ENCODE measurements around the gene PPP3R1.

Gene PPP3R1

DNA sequence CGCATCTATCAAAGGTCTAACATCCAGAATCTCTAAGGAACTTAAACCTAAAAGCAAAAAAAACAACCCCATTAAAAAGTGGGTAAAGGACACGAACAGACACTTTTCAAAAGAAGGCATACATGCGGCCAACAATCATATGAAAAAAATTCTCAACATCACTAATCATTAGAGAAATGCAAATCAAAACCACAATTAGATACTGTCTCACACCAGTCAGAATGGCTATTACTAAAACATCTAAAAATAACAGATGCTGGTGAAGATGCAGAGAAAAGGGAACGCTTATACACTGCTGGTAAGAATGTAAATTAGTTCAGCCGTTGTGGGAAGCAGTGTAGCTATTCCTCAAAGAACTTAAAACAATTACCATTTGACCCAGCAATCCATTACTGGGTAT lies 38.0 kb downstream of the PPP3R1 start:
- H3K9ac ChIP-seq (ENCODE audit: low read length), result no peak overlapping the region
- H3K36me3 ChIP-seq (ENCODE audit: control insufficient read depth, insufficient read depth, low read length), result peaks cover 21% of the 10 kb centered on the region
- H3K27me3 ChIP-seq (ENCODE audit: control insufficient read depth, insufficient read depth, low read length), result no peaks in the 10 kb centered on the region
- peaks cover 8% of the 10 kb centered on the region; the same call in 1 of the 2 replicates for H3K4me1 ChIP-seq (ENCODE audit: control insufficient read depth, insufficient read depth, low read length)
- H3K9me3 ChIP-seq (ENCODE audit: control insufficient read depth, insufficient read depth, low read depth, low read length), result no peaks in the 10 kb centered on the region; the same call in 1 of the 2 replicates
- H3K4me3 ChIP-seq (ENCODE audit: low read depth, low read length), result no peak overlapping the region
- H3K27ac ChIP-seq (ENCODE audit: low read depth, low read length), result no peak overlapping the region

DNA sequence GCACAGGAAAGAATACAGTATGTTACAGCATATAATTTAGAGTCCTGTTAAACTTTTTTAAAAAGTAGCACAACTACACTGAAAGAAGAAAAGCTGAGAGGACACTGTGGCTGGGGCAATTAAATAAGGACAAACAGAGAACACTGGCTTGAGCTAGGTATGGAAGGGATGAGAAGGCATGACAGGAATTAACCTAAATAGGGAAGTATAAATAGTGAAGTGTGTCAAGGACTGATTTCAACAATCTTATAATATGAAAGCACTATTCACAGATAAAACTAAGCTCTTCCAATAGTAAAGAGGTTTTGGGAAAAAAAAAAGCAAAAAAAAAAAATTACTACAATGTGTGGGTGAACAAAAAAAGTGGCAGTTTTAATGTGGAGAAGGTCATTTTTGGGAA lies 45.5 kb downstream of the PPP3R1 start:
- no peaks in the 10 kb centered on the region; the same call in 1 of the 2 replicates for H3K9me3 ChIP-seq (ENCODE audit: control insufficient read depth, insufficient read depth, low read depth, low read length)
- no peak overlapping the region for H3K4me3 ChIP-seq (ENCODE audit: low read depth, low read length)
- H3K4me1 ChIP-seq (ENCODE audit: control insufficient read depth, insufficient read depth, low read length), result no peaks in the 10 kb centered on the region
- H3K27me3 ChIP-seq (ENCODE audit: control insufficient read depth, insufficient read depth, low read length), result no peaks in the 10 kb centered on the region
- no peak overlapping the region for H3K9ac ChIP-seq (ENCODE audit: low read length)
- H3K27ac ChIP-seq (ENCODE audit: low read depth, low read length), result no peak overlapping the region
- H3K36me3 ChIP-seq (ENCODE audit: control insufficient read depth, insufficient read depth, low read length), result peaks cover 9% of the 10 kb centered on the region; the same call in 1 of the 2 replicates

DNA sequence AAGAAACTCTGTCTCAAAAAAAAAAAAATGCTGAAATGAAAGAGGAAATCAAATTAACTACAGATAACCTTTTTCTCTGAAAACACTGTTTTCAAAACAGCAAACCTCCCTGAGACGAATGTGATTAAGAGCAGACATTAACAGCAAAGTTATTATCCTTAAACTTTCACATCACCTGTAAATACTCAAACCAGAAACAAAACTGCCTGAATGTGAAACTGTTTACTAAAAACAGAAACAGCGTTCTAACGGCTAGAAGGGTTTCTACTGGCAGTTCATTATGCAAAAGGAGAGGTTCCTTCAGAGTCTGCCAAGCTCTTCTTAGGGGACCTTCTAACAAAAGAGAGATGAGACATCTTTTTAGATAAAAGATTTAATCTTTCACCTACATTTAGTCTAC lies 48.7 kb downstream of the PPP3R1 start:
- Histone ChIP-seq H3K9me3 (ENCODE audit: control insufficient read depth, insufficient read depth, low read depth, low read length) (no peaks in the 10 kb centered on the region), H3K4me3 (ENCODE audit: low read depth, low read length) (no peak overlapping the region), H3K9ac (ENCODE audit: low read length) (no peak overlapping the region), H3K4me1 (ENCODE audit: control insufficient read depth, insufficient read depth, low read length) (no peaks in the 10 kb centered on the region), H3K27ac (ENCODE audit: low read depth, low read length) (no peak overlapping the region), H3K36me3 (ENCODE audit: control insufficient read depth, insufficient read depth, low read length) (peaks cover 2% of the 10 kb centered on the region; the same call in 1 of the 2 replicates), H3K27me3 (ENCODE audit: control insufficient read depth, insufficient read depth, low read length) (no peaks in the 10 kb centered on the region)

DNA sequence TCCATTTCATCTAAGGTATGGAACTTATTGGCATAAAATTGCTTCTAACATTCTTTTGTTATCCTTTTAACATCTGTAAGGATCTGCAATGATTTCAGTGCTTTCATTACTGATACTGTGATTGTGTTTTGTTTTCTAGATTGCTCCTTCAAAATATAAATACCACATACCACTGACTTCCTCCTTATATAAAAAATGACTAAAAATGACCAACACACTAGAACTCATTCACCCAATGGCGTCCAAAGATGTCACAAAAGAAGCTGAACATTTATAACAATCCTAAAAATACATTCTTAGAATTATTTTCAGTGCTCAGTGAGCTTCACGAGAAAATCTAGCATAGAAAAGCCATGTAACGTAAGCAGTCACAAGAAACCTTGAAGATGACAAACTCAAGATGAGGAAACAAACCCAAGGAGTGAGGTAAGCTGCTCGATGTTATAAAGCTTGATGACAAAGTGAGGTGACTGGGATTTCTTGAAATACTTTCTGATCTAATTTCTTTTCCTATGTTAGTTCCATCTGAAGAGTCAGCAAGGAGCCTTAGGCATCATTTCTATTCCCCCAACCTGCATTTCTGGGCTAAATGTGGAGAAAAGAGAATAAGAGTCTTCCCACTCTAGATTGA lies 52.1 kb downstream of the PPP3R1 start:
- Histone ChIP-seq H3K9me3 (ENCODE audit: control insufficient read depth, insufficient read depth, low read depth, low read length) (no peaks in the 10 kb centered on the region), H3K27ac (ENCODE audit: low read depth, low read length) (no peak overlapping the region), H3K9ac (ENCODE audit: low read length) (no peak overlapping the region), H3K27me3 (ENCODE audit: control insufficient read depth, insufficient read depth, low read length) (no peaks in the 10 kb centered on the region), H3K4me3 (ENCODE audit: low read depth, low read length) (no peak overlapping the region), H3K4me1 (ENCODE audit: control insufficient read depth, insufficient read depth, low read length) (no peaks in the 10 kb centered on the region), H3K36me3 (ENCODE audit: control insufficient read depth, insufficient read depth, low read length) (no peaks in the 10 kb centered on the region)

DNA sequence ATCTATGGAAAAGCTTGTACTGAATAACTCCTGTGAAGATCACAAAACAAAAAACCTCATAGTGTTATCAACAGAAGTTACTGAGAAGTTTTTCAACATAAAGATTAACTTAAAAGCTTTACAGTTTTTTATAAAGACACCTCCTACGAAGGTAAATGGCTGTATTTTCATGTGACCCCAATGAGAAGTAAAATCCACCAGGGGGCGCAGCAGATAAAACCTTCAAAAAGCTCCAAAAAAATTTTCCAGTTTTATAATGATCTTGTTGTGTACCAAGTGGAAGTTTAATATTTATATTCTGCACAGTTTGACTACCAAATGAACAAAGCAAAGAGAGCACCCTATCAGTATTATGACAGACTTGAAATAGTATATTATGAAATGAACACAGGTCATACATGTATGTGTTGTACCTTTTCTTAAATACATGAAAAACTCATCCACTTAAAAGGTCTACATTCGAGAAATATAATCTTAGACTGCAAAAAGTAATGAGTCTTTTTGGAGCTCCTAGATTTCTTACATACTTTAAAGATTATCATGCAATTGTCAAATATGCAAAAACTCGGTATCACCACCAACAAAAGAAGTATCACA lies 56.1 kb downstream of the PPP3R1 start:
- Histone ChIP-seq H3K9me3 (ENCODE audit: control insufficient read depth, insufficient read depth, low read depth, low read length) (no peaks in the 10 kb centered on the region), H3K9ac (ENCODE audit: low read length) (no peak overlapping the region), H3K4me3 (ENCODE audit: low read depth, low read length) (no peak overlapping the region), H3K27ac (ENCODE audit: low read depth, low read length) (no peak overlapping the region), H3K27me3 (ENCODE audit: control insufficient read depth, insufficient read depth, low read length) (no peaks in the 10 kb centered on the region), H3K36me3 (ENCODE audit: control insufficient read depth, insufficient read depth, low read length) (no peaks in the 10 kb centered on the region), H3K4me1 (ENCODE audit: control insufficient read depth, insufficient read depth, low read length) (no peaks in the 10 kb centered on the region)

DNA sequence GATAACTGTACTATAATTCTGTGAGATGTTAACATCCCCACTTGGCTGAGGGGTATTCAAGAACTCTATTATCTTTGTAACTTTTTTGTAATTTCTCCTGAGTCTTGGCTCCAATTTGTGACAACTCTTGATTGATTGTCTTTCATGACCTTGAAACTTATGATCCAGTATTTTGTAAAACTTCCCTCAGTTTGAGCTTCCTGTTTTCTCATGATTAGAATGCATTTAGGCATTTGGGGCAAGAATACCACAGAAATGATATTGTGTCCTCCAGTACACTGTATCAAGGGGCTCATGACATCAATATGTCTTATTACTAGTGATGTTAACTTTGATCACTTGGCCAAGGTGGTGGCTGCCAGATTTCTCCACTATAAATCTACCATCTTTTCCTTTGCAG lies 57.2 kb downstream of the PPP3R1 start:
- no peak overlapping the region for H3K27ac ChIP-seq (ENCODE audit: low read depth, low read length)
- H3K36me3 ChIP-seq (ENCODE audit: control insufficient read depth, insufficient read depth, low read length), result no peaks in the 10 kb centered on the region
- no peak overlapping the region for H3K4me3 ChIP-seq (ENCODE audit: low read depth, low read length)
- H3K9me3 ChIP-seq (ENCODE audit: control insufficient read depth, insufficient read depth, low read depth, low read length), result no peaks in the 10 kb centered on the region
- H3K27me3 ChIP-seq (ENCODE audit: control insufficient read depth, insufficient read depth, low read length), result no peaks in the 10 kb centered on the region
- no peak overlapping the region for H3K9ac ChIP-seq (ENCODE audit: low read length)
- no peaks in the 10 kb centered on the region for H3K4me1 ChIP-seq (ENCODE audit: control insufficient read depth, insufficient read depth, low read length)

DNA sequence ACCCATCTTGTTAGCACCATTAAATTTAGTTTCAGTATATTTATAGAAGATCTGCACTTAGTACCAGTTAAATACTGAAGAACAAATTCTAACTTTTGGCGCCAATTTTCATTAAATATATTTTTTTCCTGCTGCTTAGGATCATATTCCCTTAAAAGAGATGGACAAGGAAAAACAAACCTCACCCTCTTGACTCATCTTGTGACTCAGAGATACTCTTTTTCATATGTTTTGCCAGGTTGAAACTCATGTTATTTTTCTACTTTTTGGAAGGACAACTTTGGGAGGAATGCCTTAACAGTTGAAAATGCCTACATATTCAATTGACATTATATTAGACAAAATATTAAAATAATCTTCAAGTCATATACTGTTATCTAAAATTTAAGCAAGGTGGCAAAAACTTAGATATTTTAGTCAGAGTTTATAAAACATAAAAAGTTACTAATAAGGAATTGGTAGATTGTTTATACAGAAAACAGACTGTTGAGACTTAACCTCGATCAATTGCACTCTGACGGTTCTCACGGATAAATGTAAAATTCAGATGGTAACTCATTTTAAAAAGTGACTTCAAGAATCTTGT lies 58.5 kb downstream of the PPP3R1 start:
- no peak overlapping the region for H3K4me3 ChIP-seq (ENCODE audit: low read depth, low read length)
- H3K36me3 ChIP-seq (ENCODE audit: control insufficient read depth, insufficient read depth, low read length), result no peaks in the 10 kb centered on the region
- H3K4me1 ChIP-seq (ENCODE audit: control insufficient read depth, insufficient read depth, low read length), result no peaks in the 10 kb centered on the region
- no peaks in the 10 kb centered on the region for H3K9me3 ChIP-seq (ENCODE audit: control insufficient read depth, insufficient read depth, low read depth, low read length)
- no peak overlapping the region for H3K27ac ChIP-seq (ENCODE audit: low read depth, low read length)
- no peak overlapping the region for H3K9ac ChIP-seq (ENCODE audit: low read length)
- no peaks in the 10 kb centered on the region for H3K27me3 ChIP-seq (ENCODE audit: control insufficient read depth, insufficient read depth, low read length)

DNA sequence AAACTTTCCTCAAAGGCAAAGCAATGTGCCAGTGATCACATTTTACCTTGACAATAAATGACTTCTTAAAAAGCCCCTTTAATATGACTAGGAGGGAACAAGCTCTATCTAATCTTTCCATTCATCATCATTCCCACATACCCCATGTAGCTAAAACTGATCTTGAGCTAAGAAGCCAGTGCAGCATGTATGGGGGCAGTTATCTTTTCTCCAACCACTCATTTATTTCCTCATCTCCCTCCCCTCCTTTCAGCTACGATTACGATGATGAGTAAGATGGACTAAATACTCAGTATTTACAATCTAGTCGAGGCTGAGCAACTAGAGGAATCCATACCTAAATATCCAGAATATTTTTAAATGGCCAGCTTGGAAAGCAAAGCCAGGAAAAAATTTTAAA lies 59.2 kb downstream of the PPP3R1 start:
- no peak overlapping the region for H3K9ac ChIP-seq (ENCODE audit: low read length)
- H3K4me3 ChIP-seq (ENCODE audit: low read depth, low read length), result no peak overlapping the region
- no peaks in the 10 kb centered on the region for H3K4me1 ChIP-seq (ENCODE audit: control insufficient read depth, insufficient read depth, low read length)
- H3K36me3 ChIP-seq (ENCODE audit: control insufficient read depth, insufficient read depth, low read length), result no peaks in the 10 kb centered on the region
- no peaks in the 10 kb centered on the region for H3K27me3 ChIP-seq (ENCODE audit: control insufficient read depth, insufficient read depth, low read length)
- H3K27ac ChIP-seq (ENCODE audit: low read depth, low read length), result no peak overlapping the region
- H3K9me3 ChIP-seq (ENCODE audit: control insufficient read depth, insufficient read depth, low read depth, low read length), result no peaks in the 10 kb centered on the region

DNA sequence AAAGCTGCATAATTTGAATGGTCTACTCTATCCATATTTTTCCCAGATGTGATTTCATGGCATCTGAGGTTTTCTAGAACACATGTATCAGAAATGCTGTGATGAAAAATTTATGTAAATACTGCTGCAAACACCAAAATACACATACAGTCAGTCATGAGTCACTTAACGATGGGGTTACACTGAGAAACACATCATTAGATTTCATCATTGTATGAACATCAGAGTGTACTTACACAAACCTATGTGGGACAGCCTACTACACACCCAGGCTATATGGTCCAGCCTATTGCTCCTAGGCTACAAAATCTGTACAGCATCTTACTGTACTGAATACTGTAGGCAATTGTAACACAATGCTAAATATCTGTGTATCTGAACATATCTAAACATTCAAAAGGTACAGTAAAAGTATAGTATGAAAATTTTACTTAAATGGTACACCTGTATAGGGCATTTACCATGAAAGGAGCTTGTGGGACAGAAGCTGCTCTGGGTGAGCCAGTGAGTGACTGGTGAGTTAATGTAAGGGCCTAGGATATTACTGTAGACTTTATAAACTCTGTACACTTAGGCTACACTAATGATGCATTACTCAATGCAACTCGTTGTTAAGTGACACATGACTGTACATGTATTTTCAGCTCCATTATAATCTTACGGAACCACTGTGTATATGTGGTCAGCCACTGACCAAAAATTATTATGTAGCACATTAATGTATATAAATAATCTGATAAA lies 61.2 kb downstream of the PPP3R1 start:
- H3K4me3 ChIP-seq (ENCODE audit: low read depth, low read length), result no peak overlapping the region
- H3K9ac ChIP-seq (ENCODE audit: low read length), result no peak overlapping the region
- H3K27me3 ChIP-seq (ENCODE audit: control insufficient read depth, insufficient read depth, low read length), result no peaks in the 10 kb centered on the region
- no peak overlapping the region for H3K27ac ChIP-seq (ENCODE audit: low read depth, low read length)
- no peaks in the 10 kb centered on the region for H3K9me3 ChIP-seq (ENCODE audit: control insufficient read depth, insufficient read depth, low read depth, low read length)
- no peaks in the 10 kb centered on the region for H3K36me3 ChIP-seq (ENCODE audit: control insufficient read depth, insufficient read depth, low read length)
- no peaks in the 10 kb centered on the region for H3K4me1 ChIP-seq (ENCODE audit: control insufficient read depth, insufficient read depth, low read length)

DNA sequence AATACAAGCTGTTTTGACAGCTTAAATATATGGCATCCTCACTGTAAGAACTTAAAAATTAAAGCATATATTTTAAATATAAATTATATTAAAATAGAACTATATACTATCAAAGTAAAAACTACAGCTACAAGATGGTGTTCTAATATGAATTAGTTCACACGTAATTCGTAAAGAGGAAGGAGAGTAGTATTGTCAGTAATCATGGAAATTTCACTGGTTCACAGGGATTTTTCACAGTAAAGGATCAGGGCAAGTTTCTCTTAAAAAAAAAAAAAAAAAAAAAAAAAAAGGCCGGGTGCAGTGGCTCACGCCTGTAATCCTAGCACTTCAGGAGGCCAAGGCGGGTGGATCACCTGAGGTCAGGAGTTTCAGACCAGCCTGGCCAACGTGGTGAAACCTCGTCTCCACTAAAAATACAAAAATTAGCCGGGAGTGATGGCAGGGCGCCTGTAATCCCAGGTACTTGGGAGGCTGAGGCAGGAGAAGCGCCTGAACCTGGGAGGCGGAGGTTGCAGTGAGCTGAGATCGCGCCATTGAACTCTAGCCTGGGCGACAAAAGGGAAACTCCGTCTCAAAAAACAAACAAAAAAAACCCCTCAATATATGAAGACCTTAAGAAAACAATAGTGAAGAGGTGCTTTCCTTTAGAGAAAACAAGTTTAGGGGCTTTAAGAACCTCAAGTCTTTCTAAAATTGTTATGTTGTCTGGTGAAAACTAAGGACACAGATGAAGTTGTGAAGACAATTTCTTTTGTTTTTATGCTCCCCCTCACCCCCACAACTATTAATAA lies 62.1 kb downstream of the PPP3R1 start:
- H3K4me3 ChIP-seq (ENCODE audit: low read depth, low read length), result no peak overlapping the region
- H3K27ac ChIP-seq (ENCODE audit: low read depth, low read length), result no peak overlapping the region
- no peaks in the 10 kb centered on the region for H3K36me3 ChIP-seq (ENCODE audit: control insufficient read depth, insufficient read depth, low read length)
- no peaks in the 10 kb centered on the region for H3K27me3 ChIP-seq (ENCODE audit: control insufficient read depth, insufficient read depth, low read length)
- no peaks in the 10 kb centered on the region for H3K4me1 ChIP-seq (ENCODE audit: control insufficient read depth, insufficient read depth, low read length)
- H3K9ac ChIP-seq (ENCODE audit: low read length), result no peak overlapping the region
- no peaks in the 10 kb centered on the region for H3K9me3 ChIP-seq (ENCODE audit: control insufficient read depth, insufficient read depth, low read depth, low read length)
